ENCODE measurements around the gene GUCD1. TPM values are rescaled to one million over a fixed set of nuclear protein-coding genes. Genes with fewer than 3 reads are reported as not detected.

Gene GUCD1
- total RNA-seq, 1 experiment from 2014 or later = 87.4 TPM

GRCh38 chr22:24566899-24567511 is 12.1 kb upstream of the GUCD1 start:
- Histone ChIP-seq H2AK5ac (ENCODE audit: insufficient read length, low read length) (no peak overlapping the region), H4K20me1 (ENCODE audit: control insufficient read depth, insufficient read depth, insufficient read length) (no peaks in the 10 kb centered on the region), H3K14ac (ENCODE audit: insufficient read depth, low read length) (no peak overlapping the region; the same call in 1 of the 2 replicates), H2BK15ac (ENCODE audit: low read depth, low read length) (no peak overlapping the region), H3K9ac (ENCODE audit: extremely low read depth, insufficient read length, low read length) (no peak overlapping the region), H2AFZ (ENCODE audit: low read length) (no peak overlapping the region), H3K27ac (ENCODE audit: insufficient read length, low read depth, low read length) (no peak overlapping the region), H3K23me2 (ENCODE audit: insufficient read length, low read depth, low read length, poor library complexity, severe bottlenecking) (no peaks in the 10 kb centered on the region), H3K27me3 (ENCODE audit: insufficient read depth, low read length) (no peaks in the 10 kb centered on the region), H4K91ac (ENCODE audit: insufficient read length, low read depth, low read length) (no peak overlapping the region), H3K4me2 (ENCODE audit: insufficient read depth, insufficient read length, low read length) (no peak overlapping the region), H3K9me3 (ENCODE audit: control insufficient read depth, low read depth, low read length) (no peaks in the 10 kb centered on the region), H3K79me1 (ENCODE audit: insufficient read depth, low read depth, low read length, poor library complexity, severe bottlenecking) (peaks cover 5% of the 10 kb centered on the region), H4K5ac (ENCODE audit: insufficient read length, low read depth, low read length) (no peak overlapping the region), H4K8ac (replicated peaks; ENCODE audit: insufficient read length, low read depth, low read length) (no peak overlapping the region), H3T11ph (ENCODE audit: low read length) (no peak overlapping the region), H2BK120ac (ENCODE audit: low read depth, low read length, poor library complexity, severe bottlenecking) (no peak overlapping the region), H3K4ac (ENCODE audit: low read depth, low read length) (no peak overlapping the region), H3K18ac (ENCODE audit: insufficient read length, low read depth, low read length) (no peak overlapping the region), H2BK12ac (ENCODE audit: insufficient read length, low read depth, low read length) (no peak overlapping the region), H3K23ac (ENCODE audit: insufficient read length, low read depth, low read length) (no peak overlapping the region), H3K79me2 (ENCODE audit: insufficient read depth, low read length) (peaks cover 35% of the 10 kb centered on the region), H3K56ac (ENCODE audit: insufficient read length, low read depth, low read length) (no peak overlapping the region), H2BK5ac (ENCODE audit: insufficient read length, low read length) (no peak overlapping the region), H3K4me1 (ENCODE audit: insufficient read depth, low read length) (no peaks in the 10 kb centered on the region), H2BK20ac (ENCODE audit: low read depth, low read length, poor library complexity, severe bottlenecking) (no peak overlapping the region)
- Mint-ChIP-seq H3K4me1 (no peaks in the 10 kb centered on the region), H3K36me3 (ENCODE audit: insufficient read depth in 1 of 3, low read depth in 3 of 3) (peaks cover 37 to 73% (median 57%) of the 10 kb centered on the region in 3 experiments), H3K27me3 (ENCODE audit: low read depth) (no peaks in the 10 kb centered on the region), H3K9me3 (no peaks in the 10 kb centered on the region), H3K27ac (peak overlapping the region in 1 of 3 experiments; percentile 48; a peak in 4 of 7 replicates), H3K4me3 (no peak overlapping the region)
- WGBS (ENCODE audit: extremely low coverage, insufficient read length, low lambda C conversion rate) = no CpG with 5 or more reads among the region's 8 CpGs
- DNase-seq = no peak
- TF ChIP-seq, protein P1, sequence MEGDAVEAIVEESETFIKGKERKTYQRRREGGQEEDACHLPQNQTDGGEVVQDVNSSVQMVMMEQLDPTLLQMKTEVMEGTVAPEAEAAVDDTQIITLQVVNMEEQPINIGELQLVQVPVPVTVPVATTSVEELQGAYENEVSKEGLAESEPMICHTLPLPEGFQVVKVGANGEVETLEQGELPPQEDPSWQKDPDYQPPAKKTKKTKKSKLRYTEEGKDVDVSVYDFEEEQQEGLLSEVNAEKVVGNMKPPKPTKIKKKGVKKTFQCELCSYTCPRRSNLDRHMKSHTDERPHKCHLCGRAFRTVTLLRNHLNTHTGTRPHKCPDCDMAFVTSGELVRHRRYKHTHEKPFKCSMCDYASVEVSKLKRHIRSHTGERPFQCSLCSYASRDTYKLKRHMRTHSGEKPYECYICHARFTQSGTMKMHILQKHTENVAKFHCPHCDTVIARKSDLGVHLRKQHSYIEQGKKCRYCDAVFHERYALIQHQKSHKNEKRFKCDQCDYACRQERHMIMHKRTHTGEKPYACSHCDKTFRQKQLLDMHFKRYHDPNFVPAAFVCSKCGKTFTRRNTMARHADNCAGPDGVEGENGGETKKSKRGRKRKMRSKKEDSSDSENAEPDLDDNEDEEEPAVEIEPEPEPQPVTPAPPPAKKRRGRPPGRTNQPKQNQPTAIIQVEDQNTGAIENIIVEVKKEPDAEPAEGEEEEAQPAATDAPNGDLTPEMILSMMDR (conservative IDR thresholded peaks at IDR 0.05) = no peak
